Ascending aorta (tissue), 2 donors: ENCODE data around the gene TTC22. TPM values are rescaled to one million over a fixed set of nuclear protein-coding genes. Genes with fewer than 3 reads are reported as not detected.
A peak's percentile ranks its signal among the peaks of the same experiment; 100 is the strongest.

Source experiments
- DNase-seq, 2 donors: peaks; one replicate each; pipeline ENCODE4 v3.0.0-alpha.2; 2019; ENCODE audit warnings: low spot score in 2 of 2
- H3K27ac ChIP-seq, 2 donors: fragments of 200-600 bp; sonication (generic); one replicate each; pipeline ENCODE4 v1.5.1; 2016 to 2017; ENCODE audit warnings: mild to moderate bottlenecking in 1 of 2
- H3K27me3 ChIP-seq: fragments of 200-600 bp; sonication (generic); one replicate; pipeline ENCODE4 v1.5.1; 2017
- H3K36me3 ChIP-seq, 2 donors: fragments of 200-600 bp; sonication (generic); one replicate each; pipeline ENCODE4 v1.5.1; 2016
- H3K4me1 ChIP-seq, 2 donors: fragments of 200-600 bp; sonication (generic); one replicate each; pipeline ENCODE4 v1.5.1; 2016 to 2017; ENCODE audit warnings: mild to moderate bottlenecking in 1 of 2
- H3K4me3 ChIP-seq, 2 donors: fragments of 200-600 bp; sonication (generic); one replicate each; pipeline ENCODE4 v1.5.1; 2016 to 2017; ENCODE audit warnings: mild to moderate bottlenecking in 1 of 2
- H3K9me3 ChIP-seq, 2 donors: fragments of 200-600 bp; sonication (generic); one replicate each; pipeline ENCODE4 v1.5.1; 2016
- CTCF ChIP-seq, 3 experiments: fragments of 200-600 bp in 2 of 3; fragments of 450-650 bp in 1 of 3; sonication (generic) in 2 of 3; IDR thresholded peaks; one replicate each; pipeline ENCODE4 v1.5.1; 2016 to 2019; ENCODE audit warnings: antibody characterized with exemption in 3 of 3, mild to moderate bottlenecking in 1 of 3, moderate library complexity in 1 of 3
- intact Hi-C: fragments of 100-400 bp; cut with DNase I; formaldehyde crosslinking; loops from one replicate; pipeline ENCODE4 v1.15.1; 2023
- total RNA-seq: library from RNA; depleted of rRNA; stranded (reverse); fragments of >200 nt; gene quantifications from one replicate; pipeline ENCODE4 v1.1.0, GENCODE V29; 2016

The TTC22 gene
- total RNA-seq, 1 donor from 2014 or later = not detected

GRCh38 chr1:54764922-54765561, 36.1 kb downstream of the TTC22 start:
- peak overlapping the region; percentile 70 to 86 for H3K4me3 ChIP-seq
- no peaks in the 10 kb centered on the region for H3K36me3 ChIP-seq
- H3K9me3 ChIP-seq = no peaks in the 10 kb centered on the region
- intact Hi-C loops = loop anchor here (1.0 to 10.0 kb wide), 8 partner anchors 50 to 1540 kb away; partner anchors contain the start of genes CZIB, IFT25, LRRC42 and NDC1
- DNase-seq = no peak
- no peak for TF ChIP-seq CTCF (IDR thresholded peaks at IDR 0.05)
- H3K27me3 ChIP-seq = no peaks in the 10 kb centered on the region
- peak overlapping the region; percentile 13 to 69 for H3K27ac ChIP-seq
- H3K4me1 ChIP-seq = peaks cover 4 to 5% of the 10 kb centered on the region in 2 donors

- Histone ChIP-seq H3K4me1 (peaks cover 4 to 5% of the 10 kb centered on the region in 2 donors), H3K36me3 (no peaks in the 10 kb centered on the region), H3K27ac (peak within 1 kb of the TSS; percentile 29 to 72), H3K9me3 (no peaks in the 10 kb centered on the region), H3K4me3 (peak within 1 kb of the TSS; percentile 70 to 86), H3K27me3 (no peaks in the 10 kb centered on the region)
- DNase-seq = peak; percentile 92 to 98
- TF ChIP-seq CTCF (IDR thresholded peaks at IDR 0.05) = no peak
- intact Hi-C loops = loop anchor here (1.0 to 10.0 kb wide), 8 partner anchors 50 to 1540 kb away; partner anchors contain the start of genes CZIB, IFT25, LRRC42 and NDC1
These were observed 36.8 kb downstream of the TTC22 start, which contains the start of gene PARS2 for GRCh38 chr1:54764133-54764921. PARS2 (minus strand) TSS chr1:54764523; CDS start chr1:54759161, 5,362 bp downstream.

GRCh38 chr1:54763816-54764132, 37.3 kb downstream of the TTC22 start:
- no peak for TF ChIP-seq CTCF (IDR thresholded peaks at IDR 0.05)
- Histone ChIP-seq H3K27me3 (no peaks in the 10 kb centered on the region), H3K27ac (peak overlapping the region; percentile 29 to 72), H3K4me1 (peaks cover 4 to 5% of the 10 kb centered on the region in 2 donors), H3K36me3 (peaks cover 0 to under 1% of the 10 kb centered on the region in 2 donors), H3K9me3 (no peaks in the 10 kb centered on the region), H3K4me3 (peak overlapping the region; percentile 70 to 86)
- intact Hi-C loops = loop anchor here (1.0 to 10.0 kb wide), 8 partner anchors 49 to 1539 kb away; partner anchors contain the start of genes CZIB, IFT25, LRRC42 and NDC1
- DNase-seq = no peak

GRCh38 chr1:54758678-54759348, 42.3 kb downstream of the TTC22 start:
- Histone ChIP-seq H3K27ac (no peak overlapping the region), H3K4me1 (peaks cover 0 to 5% of the 10 kb centered on the region in 2 donors), H3K27me3 (no peaks in the 10 kb centered on the region), H3K36me3 (peaks cover 13 to 28% of the 10 kb centered on the region in 2 donors), H3K9me3 (no peaks in the 10 kb centered on the region), H3K4me3 (no peak overlapping the region)
- no peak for TF ChIP-seq CTCF (IDR thresholded peaks at IDR 0.05)
- DNase-seq = no peak
- intact Hi-C loops = no loop called here

- intact Hi-C loops = no loop called here
- no peaks in the 10 kb centered on the region for H3K27me3 ChIP-seq
- no peak overlapping the region for H3K4me3 ChIP-seq
- no peak overlapping the region for H3K27ac ChIP-seq
- H3K9me3 ChIP-seq = no peaks in the 10 kb centered on the region
- peaks cover 13 to 28% of the 10 kb centered on the region in 2 donors for H3K36me3 ChIP-seq
- no peak for DNase-seq
- no peak for TF ChIP-seq CTCF (IDR thresholded peaks at IDR 0.05)
- no peaks in the 10 kb centered on the region for H3K4me1 ChIP-seq
These were observed 43.3 kb downstream of the TTC22 start for GRCh38 chr1:54757833-54758232.
